CD8-positive, alpha-beta memory T cell (primary cell): ENCODE data around the gene RFTN1. TPM values are rescaled to one million over a fixed set of nuclear protein-coding genes. Genes with fewer than 3 reads are reported as not detected.
A peak's percentile ranks its signal among the peaks of the same experiment; 100 is the strongest.

Source experiments
- CTCF ChIA-PET: fragments of 350-600 bp; sonication (Branson Sonifier 250); formaldehyde crosslinking; loops from one replicate; lab custom pipeline; 2021; ENCODE audit warnings: antibody characterized with exemption; lab: Charles Lee
- POLR2A ChIA-PET: fragments of 350-600 bp; sonication (Branson Sonifier 250); formaldehyde crosslinking; loops from one replicate; lab custom pipeline; 2021; ENCODE audit warnings: antibody characterized with exemption; lab: Charles Lee
- DNase-seq, 5 donors: peaks; one replicate each; pipeline versions ENCODE4 v3.0.0 to v3.0.0-alpha.2; 2020 to 2022; ENCODE audit warnings: mixed read lengths in 1 of 5
- H3K27ac ChIP-seq: one replicate; pipeline ENCODE4 v1.7.0; 2013; ENCODE audit warnings: low read depth, mild to moderate bottlenecking, low read length, moderate library complexity
- H3K27me3 ChIP-seq: 2 replicates; pipeline ENCODE4 v1.7.0; 2013; ENCODE audit warnings: low read length, mild to moderate bottlenecking; ENCODE audit not compliant: insufficient read depth, poor library complexity, severe bottlenecking
- H3K36me3 ChIP-seq: 2 replicates; pipeline ENCODE4 v1.7.0; 2013; ENCODE audit warnings: mild to moderate bottlenecking, low read length, moderate library complexity; ENCODE audit not compliant: insufficient read depth
- H3K4me1 ChIP-seq: 2 replicates; pipeline ENCODE4 v1.7.0; 2013; ENCODE audit warnings: mild to moderate bottlenecking, low read length, moderate library complexity; ENCODE audit not compliant: insufficient read depth
- H3K4me3 ChIP-seq: 2 replicates; pipeline ENCODE4 v1.7.0; 2013; ENCODE audit warnings: mild to moderate bottlenecking, low read length
- H3K9me3 ChIP-seq: 2 replicates; pipeline ENCODE4 v1.7.0; 2013; ENCODE audit warnings: mild to moderate bottlenecking, low read length
- H3K27ac Mint-ChIP-seq, 8 donors: one replicate each; pipeline ENCODE4 v1.8.0; 2020 to 2021; ENCODE audit warnings: mixed read lengths in 8 of 8, mild to moderate bottlenecking in 6 of 8, inconsistent platforms in 3 of 8, moderate library complexity in 3 of 8
- H3K27me3 Mint-ChIP-seq, 2 donors: one replicate each; pipeline ENCODE4 v1.8.0; 2020 to 2021; ENCODE audit warnings: mixed read lengths in 2 of 2, mild to moderate bottlenecking in 1 of 2, moderate library complexity in 1 of 2
- H3K36me3 Mint-ChIP-seq, 3 donors: one replicate each; pipeline ENCODE4 v1.8.0; 2020 to 2021; ENCODE audit warnings: mixed read lengths in 3 of 3, inconsistent platforms in 1 of 3, mild to moderate bottlenecking in 1 of 3
- H3K4me1 Mint-ChIP-seq, 3 donors: one replicate each; pipeline ENCODE4 v1.8.0; 2020 to 2021; ENCODE audit warnings: mixed read lengths in 3 of 3, inconsistent platforms in 1 of 3, mild to moderate bottlenecking in 1 of 3
- H3K4me3 Mint-ChIP-seq, 7 donors: one replicate each; pipeline ENCODE4 v1.8.0; 2020 to 2021; ENCODE audit warnings: mixed read lengths in 7 of 7, mild to moderate bottlenecking in 6 of 7, moderate library complexity in 4 of 7, inconsistent platforms in 2 of 7
- H3K9me3 Mint-ChIP-seq, 5 donors: one replicate each; pipeline ENCODE4 v1.8.0; 2020 to 2022; ENCODE audit warnings: mixed read lengths in 5 of 5, mild to moderate bottlenecking in 3 of 5, moderate library complexity in 2 of 5, inconsistent platforms in 1 of 5
- polyA plus RNA-seq: library from polyadenylated mRNA; unstranded; fragments of 300-500 nt; fragmentation: Illumina TruSeq; gene quantifications from one replicate; pipeline ENCODE4 v1.2.3, GENCODE V29; 2021
- total RNA-seq, 2 experiments: library from RNA; stranded (reverse); gene quantifications; one replicate each; pipeline ENCODE4 v1.2.3, GENCODE V29; 2021

RFTN1 gene
- total and polyA plus RNA-seq, 3 experiments from 2014 or later, result 87.4 to 126 (median 125) TPM

GRCh38 chr3:16475766-16476165 lies 37.7 kb downstream of the RFTN1 start:
- POLR2A ChIA-PET, result interaction anchor here (0.6 kb wide), 1 partner anchor 15 kb away, joined by 3 read pairs; no protein-coding TSS in a partner anchor

DNA sequence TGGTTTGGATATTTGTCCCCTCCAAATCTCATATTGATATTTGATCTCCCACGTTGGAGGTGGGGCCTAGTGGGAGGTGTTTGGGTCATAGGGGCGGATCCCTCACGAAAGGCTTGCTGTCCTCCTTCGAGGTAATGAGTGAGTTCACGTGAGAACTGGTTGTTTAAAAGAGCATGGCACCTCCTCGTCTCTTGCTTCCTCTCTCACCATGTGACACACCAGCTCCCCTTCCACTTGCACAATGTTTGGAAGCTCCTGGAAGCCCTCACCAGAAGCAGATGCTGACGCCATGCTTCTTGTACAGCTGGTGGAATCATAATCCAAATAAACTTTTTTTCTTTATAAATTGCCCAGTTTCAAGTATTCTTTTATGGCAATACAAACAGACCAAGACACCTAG lies 38.6 kb downstream of the RFTN1 start:
- Histone ChIP-seq H3K4me1 (peaks cover 23% of the 10 kb centered on the region), H3K27me3 (no peaks in the 10 kb centered on the region), H3K4me3 (no peak overlapping the region), H3K36me3 (peaks cover 6% of the 10 kb centered on the region), H3K9me3 (no peaks in the 10 kb centered on the region), H3K27ac (no peak overlapping the region)
- no peaks in the 10 kb centered on the region for H3K27me3 Mint-ChIP-seq
- H3K27ac Mint-ChIP-seq, result peak overlapping the region in 2 of 8 donors; percentile 51 to 76
- no peak overlapping the region for H3K4me3 Mint-ChIP-seq
- peaks cover 29 to 86% (median 52%) of the 10 kb centered on the region in 3 donors for H3K36me3 Mint-ChIP-seq
- ChIA-PET POLR2A (no interaction called here), CTCF (no interaction called here)
- DNase-seq, result no peak
- peaks cover 51 to 86% (median 80%) of the 10 kb centered on the region in 3 donors for H3K4me1 Mint-ChIP-seq
- H3K9me3 Mint-ChIP-seq, result peaks cover 0 to 13% (median 2%) of the 10 kb centered on the region in 5 donors

More at GRCh38 chr3:16475766-16476165, 37.7 kb downstream of the RFTN1 start:
- CTCF ChIA-PET, result interaction anchor here (1.7 kb wide), 1 partner anchor 37 kb away, joined by 8 read pairs; the partner anchor contains the start of gene RFTN1
- Histone ChIP-seq H3K27me3 (no peaks in the 10 kb centered on the region), H3K27ac (no peak overlapping the region), H3K4me3 (no peak overlapping the region), H3K4me1 (peaks cover 30% of the 10 kb centered on the region), H3K36me3 (peaks cover 6% of the 10 kb centered on the region), H3K9me3 (no peaks in the 10 kb centered on the region)
- no peak for DNase-seq
- peaks cover 0 to 5% (median 0%) of the 10 kb centered on the region in 5 donors for H3K9me3 Mint-ChIP-seq
- no peaks in the 10 kb centered on the region for H3K27me3 Mint-ChIP-seq
- peaks cover 22 to 84% (median 44%) of the 10 kb centered on the region in 3 donors for H3K36me3 Mint-ChIP-seq
- peak overlapping the region in 2 of 7 donors; percentile 8 to 37 for H3K4me3 Mint-ChIP-seq
- peaks cover 55 to 86% (median 80%) of the 10 kb centered on the region in 3 donors for H3K4me1 Mint-ChIP-seq
- peak overlapping the region in 6 of 8 donors; percentile 52 to 84 (median 76) for H3K27ac Mint-ChIP-seq

GRCh38 chr3:16474216-16474615 lies 39.3 kb downstream of the RFTN1 start:
- peaks cover 51 to 86% (median 79%) of the 10 kb centered on the region in 3 donors for H3K4me1 Mint-ChIP-seq
- Histone ChIP-seq H3K4me1 (peaks cover 29% of the 10 kb centered on the region), H3K27ac (no peak overlapping the region), H3K4me3 (no peak overlapping the region), H3K9me3 (no peaks in the 10 kb centered on the region), H3K36me3 (peaks cover 6% of the 10 kb centered on the region), H3K27me3 (no peaks in the 10 kb centered on the region)
- ChIA-PET CTCF (no interaction called here), POLR2A (no interaction called here)
- DNase-seq, result no peak
- H3K4me3 Mint-ChIP-seq, result no peak overlapping the region
- peaks cover 29 to 83% (median 58%) of the 10 kb centered on the region in 3 donors for H3K36me3 Mint-ChIP-seq
- H3K27ac Mint-ChIP-seq, result peak overlapping the region in 1 of 8 donors; percentile 9
- peaks cover 0 to 2% of the 10 kb centered on the region in 2 donors for H3K27me3 Mint-ChIP-seq
- H3K9me3 Mint-ChIP-seq, result peaks cover 0 to 13% (median 2%) of the 10 kb centered on the region in 5 donors

- H3K4me1 Mint-ChIP-seq, result peaks cover 58 to 86% (median 79%) of the 10 kb centered on the region in 3 donors
- ChIA-PET CTCF (no interaction called here), POLR2A (no interaction called here)
- no peak overlapping the region for H3K4me3 Mint-ChIP-seq
- Histone ChIP-seq H3K36me3 (peaks cover 6% of the 10 kb centered on the region), H3K27ac (no peak overlapping the region), H3K9me3 (no peaks in the 10 kb centered on the region), H3K4me1 (peaks cover 45% of the 10 kb centered on the region), H3K4me3 (no peak overlapping the region), H3K27me3 (no peaks in the 10 kb centered on the region)
- H3K27me3 Mint-ChIP-seq, result peaks cover 0 to 3% of the 10 kb centered on the region in 2 donors
- H3K9me3 Mint-ChIP-seq, result peaks cover 0 to 13% (median 2%) of the 10 kb centered on the region in 5 donors
- peaks cover 34 to 78% (median 62%) of the 10 kb centered on the region in 3 donors for H3K36me3 Mint-ChIP-seq
- no peak overlapping the region for H3K27ac Mint-ChIP-seq
- DNase-seq, result no peak
Observed at GRCh38 chr3:16472593-16472992, 40.9 kb downstream of the RFTN1 start.

DNA sequence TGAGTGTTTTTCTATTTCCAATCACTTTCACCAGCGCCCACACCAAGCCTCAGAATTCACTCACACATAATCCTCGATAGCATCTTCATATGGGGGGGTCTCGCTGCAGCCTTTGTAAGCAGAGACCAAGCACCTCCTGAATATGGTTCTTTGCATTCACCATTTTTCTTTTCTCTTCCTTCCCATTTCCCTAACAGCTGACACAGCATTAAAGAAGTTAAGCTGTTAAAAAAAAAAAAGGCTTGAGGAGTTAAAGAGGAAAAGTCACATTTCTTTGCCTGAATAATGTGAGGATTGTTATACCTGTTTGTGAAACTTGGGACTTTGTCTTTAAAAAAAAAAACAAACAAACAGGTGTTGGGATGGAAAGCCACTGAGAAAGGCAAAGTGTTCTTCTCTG lies 41.6 kb downstream of the RFTN1 start:
- peaks cover 32 to 77% (median 62%) of the 10 kb centered on the region in 3 donors for H3K36me3 Mint-ChIP-seq
- ChIA-PET POLR2A (no interaction called here), CTCF (no interaction called here)
- DNase-seq, result no peak
- H3K27ac Mint-ChIP-seq, result peak overlapping the region in 1 of 8 donors; percentile 23
- Histone ChIP-seq H3K27ac (no peak overlapping the region), H3K27me3 (no peaks in the 10 kb centered on the region), H3K4me3 (no peak overlapping the region), H3K9me3 (no peaks in the 10 kb centered on the region), H3K4me1 (peaks cover 48% of the 10 kb centered on the region), H3K36me3 (peaks cover 6% of the 10 kb centered on the region)
- peaks cover 0 to 3% of the 10 kb centered on the region in 2 donors for H3K27me3 Mint-ChIP-seq
- peaks cover 58 to 86% (median 79%) of the 10 kb centered on the region in 3 donors for H3K4me1 Mint-ChIP-seq
- H3K9me3 Mint-ChIP-seq, result peaks cover 0 to 13% (median 2%) of the 10 kb centered on the region in 5 donors
- no peak overlapping the region for H3K4me3 Mint-ChIP-seq

GRCh38 chr3:16470590-16470989 lies 42.9 kb downstream of the RFTN1 start:
- no peak overlapping the region for H3K27ac ChIP-seq
- ChIA-PET POLR2A (no interaction called here), CTCF (interaction anchor here (1.5 kb wide), 1 partner anchor 22 kb away, joined by 3 read pairs; no protein-coding TSS in a partner anchor)
- no peaks in the 10 kb centered on the region for H3K27me3 ChIP-seq
- Mint-ChIP-seq H3K9me3 (peaks cover 0 to 13% (median 2%) of the 10 kb centered on the region in 5 donors), H3K36me3 (peaks cover 32 to 77% (median 66%) of the 10 kb centered on the region in 3 donors), H3K4me1 (peaks cover 50 to 81% (median 77%) of the 10 kb centered on the region in 3 donors), H3K27ac (peak overlapping the region in 1 of 8 donors; percentile 7), H3K4me3 (no peak overlapping the region), H3K27me3 (peaks cover 0 to 3% of the 10 kb centered on the region in 2 donors)
- H3K4me3 ChIP-seq, result no peak overlapping the region
- DNase-seq, result no peak
- peaks cover 35% of the 10 kb centered on the region for H3K4me1 ChIP-seq
- H3K9me3 ChIP-seq, result no peaks in the 10 kb centered on the region
- peaks cover 6% of the 10 kb centered on the region for H3K36me3 ChIP-seq

GRCh38 chr3:16468336-16469098 lies 45.0 kb downstream of the RFTN1 start:
- ChIA-PET POLR2A (interaction anchor here (1.0 kb wide), 1 partner anchor 44 kb away, joined by 4 read pairs; no protein-coding TSS in a partner anchor), CTCF (no interaction called here)
- H3K36me3 Mint-ChIP-seq, result peaks cover 24 to 67% (median 56%) of the 10 kb centered on the region in 3 donors
- Histone ChIP-seq H3K27ac (no peak overlapping the region), H3K4me3 (peak overlapping the region; percentile 25), H3K9me3 (no peaks in the 10 kb centered on the region), H3K27me3 (no peaks in the 10 kb centered on the region), H3K4me1 (peaks cover 39% of the 10 kb centered on the region), H3K36me3 (peaks cover 6% of the 10 kb centered on the region)
- H3K9me3 Mint-ChIP-seq, result peaks cover 0 to 11% (median 2%) of the 10 kb centered on the region in 5 donors
- peak in 1 of 5 donors; percentile 63 for DNase-seq
- H3K4me3 Mint-ChIP-seq, result peak overlapping the region in 5 of 7 donors; percentile 9 to 77 (median 57)
- peak overlapping the region; percentile 43 to 93 (median 84) for H3K27ac Mint-ChIP-seq
- peaks cover 48 to 75% (median 72%) of the 10 kb centered on the region in 3 donors for H3K4me1 Mint-ChIP-seq
- H3K27me3 Mint-ChIP-seq, result peaks cover 0 to 3% of the 10 kb centered on the region in 2 donors
